OCI-M2 (cell line): ENCODE results near the gene SLC9A1.

ENCODE experiments used
- DNase-seq: peaks from one replicate; lab custom pipeline; 2025; ENCODE audit not compliant: unreplicated experiment; lab: John Stamatoyannopoulos, UW

SLC9A1 gene

DNA sequence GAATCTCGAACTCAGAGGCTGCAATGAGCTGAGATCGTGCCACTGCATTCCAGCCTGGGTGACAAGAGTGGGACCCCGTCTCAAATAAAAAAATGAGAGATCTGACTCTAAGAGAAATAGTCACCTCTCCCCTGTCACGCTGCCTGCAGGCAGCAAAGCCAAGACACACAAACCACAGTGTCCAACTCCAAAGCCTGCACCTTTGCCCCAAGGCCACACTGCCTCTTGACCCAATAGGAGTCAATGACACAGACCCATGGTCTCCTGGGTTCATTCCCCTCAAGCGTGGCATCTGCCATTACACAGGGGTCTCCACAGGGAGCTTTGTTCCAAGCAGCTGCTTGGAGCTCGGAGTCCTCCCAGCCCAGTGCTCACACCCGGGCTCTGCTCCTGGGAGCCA, 46.3 kb downstream of the SLC9A1 start:
- no peak for DNase-seq

DNA sequence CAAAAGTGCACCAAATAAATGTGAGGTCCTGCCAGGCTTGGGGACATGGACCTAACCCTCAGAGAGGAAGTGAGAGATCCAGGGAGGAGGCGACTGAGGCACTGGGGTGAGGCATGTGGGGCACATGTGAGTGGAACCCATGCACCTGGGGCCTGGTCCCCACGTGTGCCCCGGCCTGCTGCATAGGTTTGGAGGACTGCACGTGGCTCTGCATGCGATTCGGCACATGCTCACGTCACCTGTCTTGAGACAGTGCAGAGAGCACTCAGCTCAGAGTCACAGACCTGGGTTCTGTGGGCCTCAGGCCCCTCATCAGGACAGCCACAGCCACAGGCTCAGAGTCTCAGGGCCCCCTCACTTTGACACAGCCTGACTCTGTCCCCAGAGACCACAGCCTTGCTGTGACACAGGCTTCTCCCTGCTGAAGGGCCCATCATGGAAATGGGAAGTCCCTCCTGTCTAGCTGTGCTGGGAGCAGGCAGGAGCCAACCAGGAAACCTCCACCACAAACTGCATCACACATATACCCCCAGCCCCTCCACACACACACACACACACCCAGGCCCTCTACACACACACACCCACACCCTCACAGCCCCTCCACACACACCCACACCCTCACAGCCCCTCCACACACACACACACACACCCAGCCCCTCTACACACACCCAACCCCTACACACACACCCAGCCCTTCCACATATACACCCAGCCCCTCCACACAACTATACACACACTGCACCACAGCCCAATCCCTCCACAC, 48.2 kb downstream of the SLC9A1 start:
- no peak for DNase-seq

DNA sequence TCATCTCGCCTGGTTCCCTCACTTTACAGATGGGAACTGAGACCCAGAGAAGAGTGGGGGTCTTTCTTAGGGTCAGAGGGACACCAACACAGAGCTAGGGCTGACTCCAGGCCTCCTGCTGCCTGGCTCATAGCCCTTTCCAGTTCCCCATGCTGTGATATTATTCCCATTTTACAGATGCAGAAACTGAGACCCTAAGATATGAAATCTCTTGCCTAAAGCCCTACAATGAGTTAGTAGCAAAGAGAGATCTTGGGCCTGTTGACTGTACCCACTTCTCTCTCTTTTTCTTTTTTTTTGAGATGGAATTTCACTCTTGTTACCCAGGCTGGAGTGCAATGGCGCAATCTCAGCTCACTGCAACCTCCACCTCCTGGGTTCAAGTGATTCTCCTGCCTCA, 49.9 kb downstream of the SLC9A1 start:
- DNase-seq, result no peak

DNA sequence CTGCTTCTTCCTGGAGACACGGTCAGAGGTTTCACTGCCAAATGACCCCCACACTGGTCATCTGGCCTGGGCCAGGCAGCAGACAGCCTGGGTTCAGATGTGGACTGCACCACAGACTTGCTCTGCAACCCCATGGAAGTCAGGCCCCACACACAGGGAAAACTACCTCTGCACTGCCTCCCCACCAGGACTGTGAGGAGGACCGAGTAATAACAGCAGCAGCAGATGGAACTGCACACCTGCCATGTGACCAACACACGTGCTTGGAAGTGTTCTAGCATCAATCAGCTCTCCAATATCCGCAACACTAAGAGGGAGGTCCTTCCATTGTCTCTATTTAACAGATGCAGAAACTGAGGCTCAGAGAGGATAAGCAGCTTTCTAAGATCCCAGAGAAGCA, 51.4 kb downstream of the SLC9A1 start:
- no peak for DNase-seq

DNA sequence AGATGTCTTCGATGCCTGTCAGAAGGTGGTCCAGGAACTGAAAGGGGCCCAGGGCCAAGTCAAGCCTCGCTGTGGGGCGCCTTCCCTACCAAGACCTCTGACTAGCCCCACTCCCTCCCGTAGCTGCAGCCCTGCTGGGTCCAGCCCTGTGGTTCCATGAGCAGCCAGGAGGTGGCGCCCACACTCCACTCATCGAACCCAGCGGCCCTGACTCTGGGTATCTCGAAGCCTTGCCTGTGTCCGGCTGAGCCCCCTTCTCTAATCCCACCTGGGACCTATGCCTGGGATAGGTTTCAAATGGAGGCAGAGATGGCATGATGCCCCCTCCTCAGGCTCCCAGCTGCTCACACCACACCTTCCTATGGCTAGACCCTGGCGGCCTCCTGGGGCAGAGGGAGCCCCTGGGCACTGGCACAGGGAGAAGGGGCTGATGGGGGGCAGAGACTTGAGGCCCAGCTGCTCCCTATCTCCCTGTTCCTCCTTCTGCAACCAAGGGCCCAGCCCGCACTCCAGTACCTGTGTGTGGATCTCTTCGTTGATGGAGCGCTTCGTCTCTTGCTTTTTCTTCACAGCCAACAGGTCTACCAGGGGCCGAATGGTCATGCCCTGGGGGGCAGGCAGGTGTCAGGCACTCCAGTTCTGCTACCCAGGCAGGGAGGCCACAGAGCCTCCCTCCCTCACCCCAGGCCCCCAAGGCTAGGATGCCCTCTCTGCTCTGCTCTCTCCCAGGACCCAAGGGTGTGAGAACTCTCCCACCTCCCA, 52.0 kb downstream of the SLC9A1 start:
- DNase-seq, result no peak

DNA sequence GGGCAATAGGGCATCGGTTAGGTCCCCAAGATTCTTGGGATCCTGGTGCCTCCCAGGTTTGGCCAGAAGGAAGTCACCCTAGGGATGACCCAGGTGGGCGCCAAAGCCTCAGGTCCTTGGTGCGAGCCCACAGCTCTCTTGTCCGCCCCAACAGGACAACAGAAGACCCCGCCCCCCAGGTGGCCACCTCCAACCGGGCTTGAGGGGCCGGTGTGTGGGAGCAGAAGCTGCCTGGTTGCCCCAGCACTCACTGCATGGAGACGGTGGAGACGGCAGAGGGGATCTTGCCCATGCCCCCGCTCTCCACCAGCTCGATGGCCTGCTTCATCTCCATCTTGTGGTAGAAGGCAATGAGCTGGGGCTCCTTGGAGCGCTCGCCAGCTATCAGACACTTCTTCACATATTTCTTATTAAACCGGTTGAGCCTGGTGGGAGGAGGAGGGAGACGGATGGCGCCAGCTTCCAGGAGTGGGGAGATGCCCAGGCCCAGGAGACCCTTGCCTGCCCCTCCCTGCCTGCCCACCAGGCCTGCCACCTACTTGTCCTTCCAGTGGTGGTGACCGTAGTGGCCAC, 52.7 kb downstream of the SLC9A1 start:
- no peak for DNase-seq

DNA sequence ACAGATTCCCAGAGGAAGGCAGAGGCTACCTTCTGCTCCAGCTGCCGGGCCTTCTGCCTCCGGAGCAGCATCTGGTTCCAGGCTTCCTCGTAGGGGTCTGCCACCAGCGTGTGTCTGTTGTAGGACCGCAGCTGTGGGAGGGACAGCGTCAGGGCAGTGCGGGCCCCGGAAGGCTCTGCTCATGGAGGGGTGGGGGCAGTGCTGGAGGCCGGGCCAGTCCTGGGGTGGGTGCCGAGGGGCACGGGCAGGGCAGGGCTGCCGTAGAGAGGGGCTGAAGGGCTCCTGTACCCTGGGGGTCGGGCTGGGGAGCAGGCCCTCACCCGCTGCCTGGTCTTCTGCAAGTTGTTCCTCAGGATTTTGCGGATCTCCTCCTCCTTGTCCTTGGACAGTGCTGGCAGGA, 53.2 kb downstream of the SLC9A1 start:
- DNase-seq, result no peak

DNA sequence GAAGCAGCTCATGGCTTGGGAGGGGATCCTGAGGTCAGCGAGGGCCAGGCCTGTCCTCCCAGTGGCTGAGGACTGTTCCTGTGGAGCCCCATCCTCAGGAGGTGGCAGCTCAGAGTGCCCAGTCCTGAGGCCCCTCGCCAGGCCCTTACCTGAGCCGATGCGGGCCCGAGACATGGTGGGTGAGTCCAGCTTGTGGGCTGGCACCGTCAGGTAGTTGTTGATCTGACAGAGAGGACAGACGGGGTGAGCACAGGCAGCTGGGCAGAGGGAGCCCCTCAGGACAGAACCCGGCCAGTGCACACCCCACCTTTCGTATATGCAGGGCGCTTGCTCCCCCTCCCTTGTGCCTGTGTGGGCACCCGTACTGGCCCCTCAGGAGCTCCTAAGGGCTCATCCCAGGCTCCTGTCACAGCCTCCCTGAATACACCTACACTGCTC, 53.9 kb downstream of the SLC9A1 start:
- DNase-seq, result no peak

DNA sequence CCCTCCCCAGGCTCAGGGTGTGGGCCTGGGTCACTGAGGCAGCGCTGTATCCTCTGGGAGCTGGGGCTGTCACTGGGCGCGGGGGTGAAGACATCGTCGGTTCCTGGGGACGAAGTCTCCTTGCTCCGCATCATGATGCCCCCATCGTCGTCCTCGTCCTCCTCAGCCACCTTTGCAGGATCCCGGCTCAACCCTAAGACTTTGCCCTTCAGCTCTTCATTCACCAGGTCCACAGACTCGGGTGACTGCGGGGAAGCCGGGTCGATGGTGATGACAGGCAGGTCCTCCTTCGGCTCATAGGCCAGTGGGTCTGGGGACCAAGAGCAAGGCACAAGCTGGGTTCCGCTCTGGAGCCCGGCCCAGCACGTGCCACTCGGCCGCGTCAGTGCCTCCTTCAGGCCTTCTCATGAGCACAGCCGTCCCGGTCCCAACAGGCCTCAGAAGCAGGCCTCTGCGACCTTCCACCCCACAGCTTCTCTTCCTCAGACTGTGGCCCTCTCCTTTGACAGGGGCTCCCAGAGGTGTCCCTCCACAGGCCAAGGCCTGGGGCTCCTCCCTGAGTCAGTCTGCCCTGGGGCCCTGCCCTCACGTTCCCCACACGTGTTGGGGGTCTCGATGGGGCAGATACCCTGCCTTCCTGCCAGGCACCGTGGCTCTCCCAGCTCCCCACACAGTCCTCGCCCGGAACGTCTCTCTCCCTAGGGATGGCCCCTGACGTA, 54.4 kb downstream of the SLC9A1 start:
- no peak for DNase-seq

DNA sequence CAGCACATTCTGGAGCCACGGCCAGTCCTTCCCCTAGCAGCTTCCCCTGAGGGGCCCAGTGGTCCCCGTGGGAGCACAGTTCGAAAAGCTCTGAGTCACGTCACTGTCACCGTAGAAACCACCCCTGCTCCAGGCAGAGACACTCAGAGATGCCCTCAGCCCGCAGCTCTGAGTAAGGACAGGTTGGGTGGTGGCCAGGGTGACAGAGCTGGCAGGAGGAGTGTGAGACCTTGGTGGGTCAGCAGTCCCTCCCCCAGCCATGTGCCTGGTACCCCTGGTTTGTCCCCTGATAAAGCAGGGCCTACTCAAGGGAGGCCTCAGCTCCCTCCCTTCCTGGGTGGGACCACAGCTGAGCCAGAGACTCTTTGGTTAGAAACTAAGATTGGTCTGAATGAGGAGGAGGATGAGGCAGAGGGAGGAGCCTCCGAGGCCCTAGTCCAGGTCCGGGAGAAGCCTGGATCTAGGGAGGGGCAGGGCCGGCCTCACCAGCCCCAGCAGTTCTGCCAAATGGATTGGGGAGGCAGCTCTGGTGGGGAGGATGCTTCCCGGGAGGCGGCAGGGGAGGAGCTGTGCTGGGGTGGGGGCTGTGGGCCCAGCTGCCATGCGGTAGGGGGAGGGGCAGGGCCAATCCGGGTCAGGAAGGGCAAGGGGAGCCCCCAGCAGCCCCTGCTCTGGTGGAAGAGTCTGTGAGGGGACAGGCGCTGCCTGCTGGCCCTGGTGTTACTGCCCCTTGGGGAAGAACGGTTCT, 55.2 kb downstream of the SLC9A1 start:
- DNase-seq, result no peak

DNA sequence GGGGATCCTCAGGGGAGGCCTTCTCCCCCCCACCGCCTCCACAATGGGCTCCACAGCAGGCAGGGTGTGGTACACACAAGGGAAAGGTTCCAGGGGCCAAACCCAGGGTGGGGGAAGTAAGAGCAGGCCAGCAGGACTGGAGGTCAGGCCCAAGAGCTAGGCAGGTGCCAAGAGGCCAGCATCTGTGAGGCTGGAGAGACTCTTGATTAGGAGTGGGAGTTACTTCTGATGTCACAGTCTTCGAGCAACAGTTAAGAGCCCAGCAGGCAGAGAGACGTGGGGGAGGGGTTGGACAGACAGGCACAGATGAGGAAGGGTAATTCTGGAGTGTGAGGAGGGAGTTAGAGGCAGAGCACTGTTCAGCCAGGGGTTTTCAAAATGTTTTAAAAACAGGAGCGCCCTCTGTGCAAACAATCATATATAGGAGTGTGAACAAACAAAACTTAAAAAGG, 55.8 kb downstream of the SLC9A1 start:
- no peak for DNase-seq

DNA sequence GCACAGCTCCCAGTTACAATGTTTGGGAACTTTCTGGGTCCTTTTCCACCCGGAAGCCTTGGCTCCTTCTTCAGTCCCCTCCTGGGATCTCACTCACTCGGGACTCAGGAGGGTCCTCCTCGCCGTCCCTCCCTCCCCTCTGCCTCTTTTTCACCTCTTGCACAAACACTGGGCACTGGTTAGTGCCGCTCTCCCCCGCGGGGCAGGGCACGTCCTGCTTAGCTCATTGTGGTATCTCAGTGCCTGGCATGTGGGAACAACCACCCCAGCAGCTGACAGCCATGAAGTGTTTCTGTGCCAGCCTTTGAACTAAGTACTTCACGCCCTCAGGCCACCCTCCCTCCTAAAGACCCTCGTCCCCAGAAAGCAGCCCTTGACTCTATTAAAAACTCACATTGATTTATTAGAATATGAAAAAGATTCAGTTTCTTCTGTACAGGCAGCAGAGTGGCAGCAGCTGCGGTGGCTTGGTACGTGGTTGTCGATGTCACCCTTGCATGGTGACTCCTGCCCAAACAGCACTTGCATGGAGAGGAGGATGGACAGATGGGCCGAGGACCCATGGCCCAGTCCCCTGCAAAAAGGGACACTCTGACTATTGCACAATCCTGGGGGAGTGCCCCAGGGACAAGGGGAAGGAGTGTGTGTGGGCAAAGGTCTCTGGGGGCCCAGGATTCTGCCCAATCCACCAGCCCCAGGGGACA, 56.3 kb downstream of the SLC9A1 start:
- DNase-seq, result no peak

DNA sequence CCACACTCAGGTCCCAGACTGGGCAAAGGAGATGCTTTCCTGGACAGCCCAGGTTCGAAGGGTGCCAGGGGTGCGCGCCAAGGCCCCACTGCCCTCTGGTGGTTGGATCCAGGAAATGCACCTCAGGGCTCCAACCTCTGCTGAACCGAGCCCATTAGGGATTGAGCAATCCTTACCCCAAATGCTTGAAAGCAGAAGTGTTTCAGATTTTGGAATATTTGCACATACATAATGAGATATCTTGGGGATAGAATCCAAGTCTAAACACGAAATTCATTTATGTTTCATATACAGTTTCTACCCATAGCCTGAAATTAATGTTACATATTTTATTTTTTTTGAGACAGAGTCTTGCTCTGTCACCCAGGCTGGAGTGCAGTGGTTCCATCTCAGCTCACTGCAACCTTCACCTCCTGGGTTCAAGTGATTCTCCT, 57.4 kb downstream of the SLC9A1 start:
- DNase-seq, result peak; percentile 38

DNA sequence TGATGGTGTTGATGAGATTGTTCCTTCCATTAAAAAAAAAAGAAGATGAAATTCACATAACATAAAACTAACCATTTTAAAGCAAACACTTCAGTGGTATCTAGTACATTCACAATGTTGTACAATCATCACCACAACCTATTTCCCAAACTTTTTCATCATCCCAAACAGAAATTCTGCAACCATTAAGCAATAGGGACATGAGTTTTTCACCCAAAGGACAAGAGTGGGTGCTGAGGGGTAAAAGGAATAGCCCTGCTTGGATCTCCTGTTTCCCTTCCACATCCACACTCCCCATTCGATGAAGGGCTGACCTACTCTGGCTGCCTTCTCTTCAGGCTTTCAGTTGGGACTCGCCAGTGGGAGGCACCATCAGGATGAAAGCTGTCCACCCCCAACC, 59.3 kb downstream of the SLC9A1 start:
- DNase-seq, result no peak

DNA sequence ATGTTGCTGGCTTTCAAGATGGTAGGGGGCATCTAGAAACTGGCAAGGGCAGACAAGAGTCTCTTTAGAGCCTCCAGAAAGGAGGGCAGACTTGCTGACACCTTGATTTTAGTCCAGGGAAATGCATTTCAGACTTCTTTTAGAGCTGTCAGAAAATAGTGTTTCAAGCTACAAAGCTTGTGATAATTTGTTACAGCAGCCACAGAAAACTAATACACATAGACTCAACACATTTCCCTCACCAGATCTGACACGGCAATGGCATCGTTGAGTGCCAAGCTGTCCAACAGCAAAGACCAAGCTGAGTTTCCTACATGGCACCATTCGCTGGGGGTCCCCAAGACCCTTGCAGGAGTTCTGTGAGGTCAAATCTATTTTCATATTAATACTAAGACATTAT, 62.0 kb downstream of the SLC9A1 start:
- no peak for DNase-seq

DNA sequence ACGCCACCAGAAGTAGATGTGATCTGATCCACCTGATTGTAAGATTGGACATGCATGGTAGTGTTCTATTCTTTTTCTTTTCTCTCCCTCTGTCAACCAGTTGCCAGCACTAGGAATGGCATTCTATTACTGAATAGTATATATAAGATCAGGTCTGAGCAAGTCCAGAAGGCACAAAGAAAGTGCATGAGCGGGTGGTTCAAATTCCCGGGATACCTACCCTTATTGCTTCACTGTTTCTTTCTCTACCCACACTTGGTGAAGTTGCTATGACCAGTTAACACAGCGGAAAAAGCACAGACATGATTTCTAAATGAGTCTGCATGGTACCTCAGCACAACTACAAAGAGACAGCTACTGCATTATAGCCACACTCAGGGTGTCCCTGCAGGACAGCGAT, 64.0 kb downstream of the SLC9A1 start:
- no peak for DNase-seq

DNA sequence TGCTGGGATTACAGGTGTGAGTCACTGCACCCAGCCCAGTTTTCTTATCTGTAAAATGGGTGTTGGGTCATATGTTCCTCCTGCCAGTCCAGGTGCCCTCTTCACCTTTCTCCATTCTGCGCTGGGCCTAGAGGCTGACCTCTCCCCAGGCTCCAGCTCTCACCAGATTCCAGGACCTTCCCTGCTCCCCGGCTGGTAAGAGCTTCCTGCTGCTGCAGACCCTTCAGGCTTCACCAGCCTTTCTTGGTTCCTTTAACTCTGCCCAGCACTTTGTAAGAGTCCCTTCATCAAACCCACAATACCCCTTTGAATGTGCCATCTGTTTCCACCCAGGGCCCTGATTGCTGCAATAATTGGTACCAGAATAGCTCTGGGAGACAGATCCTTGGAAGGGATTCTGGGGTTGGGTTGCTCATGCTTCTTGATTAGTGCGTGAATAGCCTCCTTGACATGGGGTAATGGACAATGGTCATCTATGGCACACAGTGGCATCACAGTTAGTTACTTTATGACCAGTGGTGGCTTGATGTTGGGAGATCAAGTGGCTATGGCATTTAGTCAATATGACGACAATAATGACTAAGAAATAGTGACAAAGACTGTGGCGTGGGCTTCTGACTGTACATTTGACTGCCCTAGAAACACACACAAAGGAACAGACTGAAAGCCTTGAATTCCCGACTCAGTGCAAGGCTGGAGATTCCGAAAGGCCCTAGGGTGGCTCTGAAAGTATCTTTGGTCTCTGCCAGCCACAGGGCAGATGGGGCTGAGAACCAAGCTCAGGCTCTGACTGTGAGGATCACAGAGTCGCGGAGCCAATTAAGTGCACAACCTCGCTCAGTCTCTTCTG, 67.3 kb downstream of the SLC9A1 start:
- DNase-seq, result no peak

DNA sequence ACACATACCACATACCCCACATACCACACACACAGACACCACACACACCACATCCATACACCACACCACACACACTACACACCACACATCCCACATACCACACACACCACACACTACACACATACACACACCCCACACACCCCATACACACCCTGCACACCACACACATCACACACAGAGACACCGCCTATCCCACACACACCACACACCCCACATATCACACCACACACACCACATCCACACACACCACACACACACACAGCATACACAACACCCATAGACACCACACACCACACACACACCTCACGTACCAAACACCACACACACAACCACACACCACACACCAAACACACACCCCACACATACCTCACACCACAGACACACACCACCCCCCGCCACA, 68.3 kb downstream of the SLC9A1 start:
- DNase-seq, result no peak

DNA sequence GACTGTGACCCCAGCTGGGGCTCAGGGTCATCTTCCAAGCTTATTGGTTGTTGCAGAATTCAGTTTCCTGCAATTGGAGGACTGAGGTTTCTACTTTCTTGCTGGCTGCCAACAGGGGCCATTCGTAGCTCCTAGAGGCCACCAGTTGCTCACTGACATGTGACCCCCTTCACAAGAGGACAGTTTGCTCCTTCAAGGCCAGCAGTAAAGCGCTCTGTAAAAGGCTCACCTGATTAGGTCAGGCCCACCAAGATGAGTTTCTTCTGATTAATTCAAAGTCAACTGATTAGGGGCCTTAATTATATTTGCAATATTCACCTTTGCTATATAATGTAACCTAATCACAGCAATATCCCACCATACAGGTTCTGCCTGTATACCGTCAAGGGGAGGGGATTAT, 68.9 kb downstream of the SLC9A1 start:
- no peak for DNase-seq
